Ovary (tissue), 3 donors: ENCODE data around the gene GABRG3.

Experiments
- EP300 ChIP-seq: sonication (generic); formaldehyde crosslinking; IDR thresholded peaks from one replicate; pipeline ENCODE4 v1.6.1; 2017; ENCODE audit warnings: antibody characterized with exemption
- TF ChIP-seq, protein P1 (sequence below), 3 donors: fragments of 450-650 bp in 2 of 3; fragments of 200-600 bp in 1 of 3; IDR thresholded peaks; one replicate each; pipeline versions ENCODE4 v1.5.1 to v1.8.0; 2016 to 2022; ENCODE audit warnings: antibody characterized with exemption in 3 of 3, mild to moderate bottlenecking in 1 of 3
- donor health status: DM: no; HTN: no; CAD: no.

DNA sequence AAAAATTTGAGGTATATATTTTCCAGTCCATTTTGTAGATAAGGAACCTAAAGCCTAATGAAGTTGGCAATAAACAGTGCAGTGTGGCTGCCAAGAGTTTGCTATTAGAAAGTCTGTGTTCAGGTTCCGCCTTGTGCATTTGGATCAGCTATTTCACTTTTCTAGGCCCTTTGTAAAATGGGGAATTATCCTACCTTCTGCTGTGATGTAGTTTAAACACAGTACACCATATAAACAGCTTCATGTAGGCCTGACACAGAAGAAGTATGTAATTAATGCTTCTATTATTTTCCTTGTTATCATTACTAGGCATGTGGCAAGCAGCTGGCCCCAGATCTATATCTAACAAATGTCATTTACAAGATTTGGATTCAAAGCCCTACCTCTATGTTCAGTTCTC is 456.3 kb downstream of the GABRG3 start:
- no peak for TF ChIP-seq EP300
- TF ChIP-seq, protein P1, sequence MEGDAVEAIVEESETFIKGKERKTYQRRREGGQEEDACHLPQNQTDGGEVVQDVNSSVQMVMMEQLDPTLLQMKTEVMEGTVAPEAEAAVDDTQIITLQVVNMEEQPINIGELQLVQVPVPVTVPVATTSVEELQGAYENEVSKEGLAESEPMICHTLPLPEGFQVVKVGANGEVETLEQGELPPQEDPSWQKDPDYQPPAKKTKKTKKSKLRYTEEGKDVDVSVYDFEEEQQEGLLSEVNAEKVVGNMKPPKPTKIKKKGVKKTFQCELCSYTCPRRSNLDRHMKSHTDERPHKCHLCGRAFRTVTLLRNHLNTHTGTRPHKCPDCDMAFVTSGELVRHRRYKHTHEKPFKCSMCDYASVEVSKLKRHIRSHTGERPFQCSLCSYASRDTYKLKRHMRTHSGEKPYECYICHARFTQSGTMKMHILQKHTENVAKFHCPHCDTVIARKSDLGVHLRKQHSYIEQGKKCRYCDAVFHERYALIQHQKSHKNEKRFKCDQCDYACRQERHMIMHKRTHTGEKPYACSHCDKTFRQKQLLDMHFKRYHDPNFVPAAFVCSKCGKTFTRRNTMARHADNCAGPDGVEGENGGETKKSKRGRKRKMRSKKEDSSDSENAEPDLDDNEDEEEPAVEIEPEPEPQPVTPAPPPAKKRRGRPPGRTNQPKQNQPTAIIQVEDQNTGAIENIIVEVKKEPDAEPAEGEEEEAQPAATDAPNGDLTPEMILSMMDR (IDR thresholded peaks at IDR 0.05) = no peak
